HepG2 (cell line): ENCODE results near the gene ASMT. TPM values are rescaled to one million over a fixed set of nuclear protein-coding genes. Genes with fewer than 3 reads are reported as not detected.

Source experiments
- ATAC-seq: fragments of 200-7000 bp; cut with Tn5 transposase; 3 replicates; pipeline ENCODE4 v1.9.1; 2020; ENCODE audit warnings: mild to moderate bottlenecking, moderate library complexity
- BruUV-seq: library from RNA; stranded (reverse); fragments of 400-500 nt; replicated peaks from 2 replicates; lab custom pipeline; 2021; lab: Mats Ljungman, UMichigan
- CTCF ChIA-PET: fragments of 300-600 bp; formaldehyde crosslinking; extraction: SDS; loops from one replicate; lab custom pipeline; 2021; ENCODE audit warnings: low total read pairs, inconsistent platforms, low intra/inter-chr PET ratio; lab: Yijun Ruan, JAX
- POLR2A ChIA-PET: fragments of 350-600 bp; sonication (Branson Sonifier 250); formaldehyde crosslinking; loops from one replicate; lab custom pipeline; 2020; ENCODE audit warnings: antibody characterized with exemption, inconsistent platforms; lab: Yijun Ruan, JAX
- DNase-seq: peaks from one replicate; pipeline ENCODE4 v3.0.0-alpha.2; 2015; ENCODE audit warnings: low spot score
- FAIRE-seq: peaks from 3 replicates; lab custom pipeline; 2011; peaks lifted over from hg19 to GRCh38; lab: Jason Lieb, UNC
- H2AFZ ChIP-seq: one replicate; pipeline ENCODE4 v1.6.1; 2011; ENCODE audit warnings: low read length, inconsistent platforms
- H3K27ac ChIP-seq: fragments of 300-600 bp; 3 replicates; pipeline ENCODE4 v1.8.0; 2011; ENCODE audit warnings: mixed run types, mild to moderate bottlenecking, mixed read lengths, low read length, inconsistent platforms; ENCODE audit not compliant: insufficient read depth; ENCODE audit errors: extremely low read length
- H3K27me3 ChIP-seq, 2 experiments: fragments of 200-600 bp in 1 of 2; 2 replicates in 1 of 2; 3 replicates in 1 of 2; pipeline versions ENCODE4 v1.6.0 to v1.8.0; 2011; ENCODE audit warnings: low read length in 2 of 2, mild to moderate bottlenecking in 2 of 2, moderate library complexity in 2 of 2, inconsistent platforms in 1 of 2; ENCODE audit not compliant: insufficient read depth in 2 of 2, control insufficient read depth in 1 of 2
- H3K36me3 ChIP-seq, 2 experiments: fragments of 200-600 bp in 1 of 2; replicated peaks in 1 of 2; 2 replicates in 1 of 2; 3 replicates in 1 of 2; pipeline versions ENCODE4 v1.5.1 to v1.8.0; 2011; ENCODE audit warnings: low read length in 2 of 2, inconsistent platforms in 1 of 2; ENCODE audit not compliant: insufficient read depth in 2 of 2, control insufficient read depth in 1 of 2
- H3K4me1 ChIP-seq: 2 replicates; pipeline ENCODE4 v1.5.1; 2012; ENCODE audit warnings: low read length, inconsistent platforms; ENCODE audit not compliant: insufficient read depth
- H3K4me2 ChIP-seq: 2 replicates; pipeline ENCODE4 v1.6.0; 2011; ENCODE audit warnings: low read depth, low read length, inconsistent platforms
- H3K4me3 ChIP-seq, 3 experiments: fragments of 200-600 bp in 1 of 3; sonication (generic), shearing (Covaris generic) in 1 of 3; replicated peaks in 1 of 3; 2 replicates each; pipeline ENCODE4 v1.5.1; 2011 to 2016; ENCODE audit warnings: low read length in 3 of 3, inconsistent platforms in 2 of 3, low read depth in 2 of 3, mild to moderate bottlenecking in 2 of 3, control low read depth in 1 of 3, mixed read lengths in 1 of 3; ENCODE audit not compliant: insufficient read depth in 1 of 3
- H3K79me2 ChIP-seq: one replicate; pipeline ENCODE4 v1.6.1; 2011; ENCODE audit warnings: low read length, inconsistent platforms; ENCODE audit not compliant: insufficient read depth
- H3K9ac ChIP-seq: 2 replicates; pipeline ENCODE4 v1.6.0; 2011; ENCODE audit warnings: mild to moderate bottlenecking, low read depth, low read length, inconsistent platforms; ENCODE audit not compliant: insufficient read depth
- H3K9me3 ChIP-seq: 2 replicates; pipeline ENCODE4 v1.5.1; 2012; ENCODE audit warnings: mild to moderate bottlenecking, low read length
- H4K20me1 ChIP-seq: 2 replicates; pipeline ENCODE4 v1.6.0; 2011; ENCODE audit warnings: inconsistent platforms, mild to moderate bottlenecking, low read length, moderate library complexity; ENCODE audit not compliant: insufficient read depth
- AGO2 ChIP-seq: fragments of 200-400 bp; formaldehyde crosslinking; optimal IDR thresholded peaks from 2 replicates; pipeline ENCODE3; 2017; ENCODE audit warnings: mild to moderate bottlenecking, low read depth, low read length, moderate library complexity
- HMG20A ChIP-seq: IDR thresholded peaks from 2 replicates; pipeline ENCODE4 v1.6.1; 2016; ENCODE audit warnings: borderline replicate concordance
- JDP2 ChIP-seq: sonication (generic); formaldehyde crosslinking; IDR thresholded peaks from 2 replicates; pipeline ENCODE4 v1.8.1; 2022; ENCODE audit warnings: missing genetic modification reagents, borderline replicate concordance
- RBFOX2 ChIP-seq: fragments of 200-400 bp; formaldehyde crosslinking; IDR thresholded peaks from 2 replicates; pipeline ENCODE4 v1.6.1; 2017; ENCODE audit warnings: low read depth, mild to moderate bottlenecking, low read length
- WGBS: methylation state at CpG from one replicate; pipeline ENCODE4 v1.1.6; 2017; ENCODE audit warnings: low lambda C conversion rate; 5-methylcytosine and 5-hydroxymethylcytosine counted together
- in situ Hi-C: cut with HindIII; loops from 2 replicates; pipeline ENCODE4 v1.10.0; 2017; ENCODE audit warnings: low pct_unique_long_range_greater_than_20kb; ENCODE audit not compliant: extremely low pct_ligation_motif_present
- intact Hi-C: fragments of 100-400 bp; cut with micrococcal nuclease; formaldehyde crosslinking; loops from one replicate; pipeline ENCODE4 v1.10.0; 2022; ENCODE audit not compliant: unreplicated experiment
- polyA plus RNA-seq, 8 experiments: library from polyadenylated mRNA; depleted of rRNA in 3 of 8; stranded (reverse) in 7 of 8; unstranded in 1 of 8; fragments of >200 nt; fragmentation: Illumina TruSeq in 4 of 8; extraction: Trizol in 4 of 8; gene quantifications; 2 replicates each; pipeline versions ENCODE4 v1.2.1 to v1.2.3, GENCODE V29; 2011 to 2016; ENCODE audit warnings: low read depth in 4 of 8, missing spikeins in 1 of 8, mixed read lengths in 1 of 8; ENCODE audit not compliant: insufficient read depth in 1 of 8
- total RNA-seq, 5 experiments: library from RNA; depleted of rRNA; stranded (reverse); fragments of >200 nt; fragmentation: Illumina TruSeq; extraction: Trizol; gene quantifications; 2 replicates each; pipeline ENCODE4 v1.2.3, GENCODE V29; 2016; ENCODE audit warnings: low read depth in 1 of 5
- TF ChIP-seq, protein P1 (sequence below): fragments of 450-650 bp; IDR thresholded peaks from 2 replicates; pipeline ENCODE4 v1.6.1; 2016

Gene ASMT
- total and polyA plus RNA-seq, 2 of the 13 experiments (the other 11 are each of a cell fraction or from before 2014, with no cell fraction given) = 0.04 TPM; not detected in 1

DNA sequence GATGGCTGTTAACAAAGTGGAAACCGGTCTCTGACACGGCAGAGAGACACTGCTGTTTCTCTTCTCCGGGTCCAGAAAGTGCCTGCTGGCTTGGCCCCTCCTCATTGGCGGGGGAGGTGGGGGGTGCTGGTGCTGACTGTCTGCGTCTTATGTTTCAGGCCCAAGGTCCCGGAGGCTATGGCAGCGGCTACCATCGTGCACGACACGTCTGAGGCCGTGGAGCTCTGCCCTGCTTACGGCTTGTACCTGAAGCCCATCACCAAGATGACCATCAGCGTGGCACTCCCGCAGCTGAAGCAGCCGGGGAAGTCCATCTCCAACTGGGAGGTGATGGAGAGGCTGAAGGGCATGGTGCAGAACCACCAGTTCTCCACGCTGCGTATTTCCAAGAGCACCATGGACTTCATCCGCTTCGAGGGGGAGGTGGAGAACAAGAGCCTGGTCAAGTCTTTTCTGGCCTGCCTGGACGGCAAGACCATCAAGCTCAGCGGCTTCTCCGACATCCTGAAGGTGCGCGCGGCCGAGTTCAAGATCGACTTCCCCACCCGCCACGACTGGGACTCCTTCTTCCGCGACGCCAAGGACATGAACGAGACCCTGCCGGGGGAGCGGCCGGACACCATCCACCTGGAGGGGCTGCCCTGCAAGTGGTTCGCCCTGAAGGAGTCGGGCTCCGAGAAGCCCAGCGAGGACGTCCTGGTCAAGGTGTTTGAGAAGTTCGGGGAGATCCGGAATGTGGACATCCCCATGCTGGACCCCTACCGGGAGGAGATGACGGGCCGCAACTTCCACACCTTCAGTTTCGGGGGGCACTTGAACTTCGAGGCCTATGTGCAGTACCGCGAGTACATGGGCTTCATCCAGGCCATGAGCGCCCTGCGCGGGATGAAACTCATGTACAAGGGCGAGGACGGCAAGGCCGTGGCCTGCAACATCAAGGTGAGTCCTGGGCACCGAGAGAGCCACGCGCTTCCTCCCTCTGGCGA is 21.3 kb upstream of the ASMT start:
- Histone ChIP-seq H4K20me1 (peaks cover 36% of the 10 kb centered on the region; the same call in 1 of the 2 replicates), H2AFZ (no peak overlapping the region), H3K9ac (peak overlapping the region; percentile 95), H3K27ac (peak overlapping the region; percentile 78), H3K36me3 (peaks cover 18 to 50% of the 10 kb centered on the region in 2 experiments), H3K4me3 (peak overlapping the region; percentile 93 to 100 (median 99); a peak in 5 of 6 replicates), H3K4me2 (peak overlapping the region; percentile 94), H3K27me3 (no peaks in the 10 kb centered on the region; a peak in 1 of 5 replicates), H3K4me1 (peaks cover 23% of the 10 kb centered on the region), H3K9me3 (no peaks in the 10 kb centered on the region), H3K79me2 (peaks cover 41% of the 10 kb centered on the region)
- ATAC-seq (no peak), FAIRE-seq (no peak), DNase-seq (no peak)
- ChIA-PET CTCF (no interaction called here), POLR2A (no interaction called here)
- in situ Hi-C loops = no loop called here
- TSS peak; percentile 48 for BruUV-seq
- WGBS = 93% methylated on average over 35 of the region's 60 CpGs
- TF ChIP-seq JDP2 (CRISPR knock-in tag) = no peak
- TF ChIP-seq AGO2 = peak; percentile 32
- 0 out of 2 replicates have a peak, but pooled peaks have one; percentile 25 for TF ChIP-seq RBFOX2
- intact Hi-C loops = no loop called here

DNA sequence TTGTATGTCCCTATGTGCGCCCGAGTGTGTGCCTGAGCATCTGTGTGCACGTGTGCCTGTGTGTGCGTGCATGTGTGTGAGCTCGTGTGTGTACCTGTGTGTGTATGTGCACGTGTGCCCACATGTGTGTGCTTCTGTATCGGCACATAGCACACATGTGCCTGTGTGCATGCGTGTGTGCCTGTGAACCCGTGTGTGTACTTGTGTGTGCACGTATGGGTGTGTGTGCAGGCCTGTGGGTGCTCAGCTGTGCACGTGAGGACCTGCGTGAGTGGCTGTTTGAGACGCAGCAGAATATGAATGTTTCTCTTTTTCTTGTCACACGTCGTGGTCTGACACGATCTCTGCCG is 19.2 kb upstream of the ASMT start:
- no peak overlapping the region for H3K27ac ChIP-seq
- H3K79me2 ChIP-seq = peaks cover 41% of the 10 kb centered on the region
- H3K4me3 ChIP-seq = no peak overlapping the region
- DNase-seq = no peak
- H3K9ac ChIP-seq = no peak overlapping the region
- no peaks in the 10 kb centered on the region; a peak in 1 of 5 replicates for H3K27me3 ChIP-seq
- no peak overlapping the region for H2AFZ ChIP-seq
- H3K4me2 ChIP-seq = no peak overlapping the region
- no peak for ATAC-seq
- TF ChIP-seq, protein P1, sequence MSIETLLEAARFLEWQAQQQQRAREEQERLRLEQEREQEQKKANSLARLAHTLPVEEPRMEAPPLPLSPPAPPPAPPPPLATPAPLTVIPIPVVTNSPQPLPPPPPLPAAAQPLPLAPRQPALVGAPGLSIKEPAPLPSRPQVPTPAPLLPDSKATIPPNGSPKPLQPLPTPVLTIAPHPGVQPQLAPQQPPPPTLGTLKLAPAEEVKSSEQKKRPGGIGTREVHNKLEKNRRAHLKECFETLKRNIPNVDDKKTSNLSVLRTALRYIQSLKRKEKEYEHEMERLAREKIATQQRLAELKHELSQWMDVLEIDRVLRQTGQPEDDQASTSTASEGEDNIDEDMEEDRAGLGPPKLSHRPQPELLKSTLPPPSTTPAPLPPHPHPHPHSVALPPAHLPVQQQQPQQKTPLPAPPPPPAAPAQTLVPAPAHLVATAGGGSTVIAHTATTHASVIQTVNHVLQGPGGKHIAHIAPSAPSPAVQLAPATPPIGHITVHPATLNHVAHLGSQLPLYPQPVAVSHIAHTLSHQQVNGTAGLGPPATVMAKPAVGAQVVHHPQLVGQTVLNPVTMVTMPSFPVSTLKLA = peak; percentile 46
- TF ChIP-seq HMG20A (CRISPR knock-in tag) = no peak
- no peaks in the 10 kb centered on the region for H3K9me3 ChIP-seq
- in situ Hi-C loops (no loop called here), intact Hi-C loops (no loop called here)
- peaks cover 36% of the 10 kb centered on the region; the same call in 1 of the 2 replicates for H4K20me1 ChIP-seq
- WGBS = 98% methylated on average over 17 of the region's 17 CpGs
- POLR2A ChIA-PET = no interaction called here
- no peak for FAIRE-seq
- 0 out of 2 replicates have a peak, but pooled peaks cover 9% of the 10 kb centered on the region for H3K4me1 ChIP-seq
- BruUV-seq = no TSS peak
- H3K36me3 ChIP-seq = peaks cover 27 to 69% of the 10 kb centered on the region in 2 experiments
- CTCF ChIA-PET = no interaction called here
